Hepatocyte (in vitro differentiated cells): ENCODE results near the gene RAPGEF6. TPM values are rescaled to one million over a fixed set of nuclear protein-coding genes. Genes with fewer than 3 reads are reported as not detected.

ENCODE experiments used
- DNase-seq: peaks from one replicate; pipeline ENCODE4 v3.0.0-alpha.2; 2016; ENCODE audit warnings: low spot score
- H2AFZ ChIP-seq: fragments of 200-600 bp; sonication (generic); 2 replicates; pipeline ENCODE4 v1.6.0; 2016; ENCODE audit warnings: antibody characterized with exemption, mild to moderate bottlenecking
- H3K27ac ChIP-seq: fragments of 200-600 bp; sonication (generic); 2 replicates; pipeline ENCODE4 v1.5.1; 2016; ENCODE audit warnings: mild to moderate bottlenecking
- H3K27me3 ChIP-seq: fragments of 200-600 bp; sonication (generic); 2 replicates; pipeline ENCODE4 v1.6.1; 2016
- H3K36me3 ChIP-seq: fragments of 200-600 bp; sonication (generic); replicated peaks from 2 replicates; pipeline ENCODE4 v1.5.1; 2016; ENCODE audit warnings: low read depth; ENCODE audit not compliant: insufficient read depth
- H3K4me1 ChIP-seq: fragments of 200-600 bp; sonication (generic); 2 replicates; pipeline ENCODE4 v1.5.1; 2016; ENCODE audit warnings: mild to moderate bottlenecking, moderate library complexity; ENCODE audit not compliant: insufficient read depth
- H3K4me2 ChIP-seq: fragments of 200-600 bp; sonication (generic); 2 replicates; pipeline ENCODE4 v1.6.0; 2016
- H3K4me3 ChIP-seq: fragments of 200-600 bp; sonication (generic); 2 replicates; pipeline ENCODE4 v1.5.1; 2016; ENCODE audit warnings: mild to moderate bottlenecking
- H3K79me2 ChIP-seq: fragments of 200-600 bp; sonication (generic); 2 replicates; pipeline ENCODE4 v1.6.0; 2017; ENCODE audit warnings: mild to moderate bottlenecking
- H3K9me2 ChIP-seq: fragments of 200-600 bp; sonication (generic); replicated peaks from 2 replicates; pipeline ENCODE4 v1.6.0; 2017; ENCODE audit warnings: mild to moderate bottlenecking; ENCODE audit not compliant: insufficient read depth
- H3K9me3 ChIP-seq: fragments of 200-600 bp; sonication (generic); 2 replicates; pipeline ENCODE4 v1.5.1; 2016; ENCODE audit warnings: low read depth, mild to moderate bottlenecking
- H4K20me1 ChIP-seq: fragments of 200-600 bp; sonication (generic); 2 replicates; pipeline ENCODE4 v1.6.0; 2016; ENCODE audit warnings: mild to moderate bottlenecking; ENCODE audit not compliant: insufficient read depth, poor library complexity, severe bottlenecking
- CTCF ChIP-seq: fragments of 200-600 bp; sonication (generic); IDR thresholded peaks from 2 replicates; pipeline ENCODE4 v1.5.1; 2016; ENCODE audit warnings: antibody characterized with exemption, mild to moderate bottlenecking; ENCODE audit not compliant: poor library complexity
- EZH2 ChIP-seq: fragments of 200-600 bp; sonication (generic); IDR thresholded peaks from 2 replicates; pipeline ENCODE4 v1.6.1; 2016; ENCODE audit warnings: antibody characterized with exemption, mild to moderate bottlenecking, borderline replicate concordance
- EZH2phosphoT487 ChIP-seq: fragments of 200-600 bp; sonication (generic); IDR thresholded peaks from one replicate; pipeline ENCODE4 v1.6.1; 2018; ENCODE audit warnings: antibody characterized with exemption, mild to moderate bottlenecking, low read depth, moderate library complexity; ENCODE audit not compliant: unreplicated experiment, severe bottlenecking
- WGBS: methylation state at CpG from one replicate; pipeline ENCODE4 v1.1.6; 2016; ENCODE audit warnings: low lambda C conversion rate; ENCODE audit errors: missing lambda C conversion rate; 5-methylcytosine and 5-hydroxymethylcytosine counted together
- polyA plus RNA-seq: library from polyadenylated mRNA; unstranded; fragments of >200 nt; fragmentation: Nextera tagmentation; extraction: Ambion mirVana; gene quantifications from 2 replicates; pipeline ENCODE4 v1.2.1, GENCODE V29; 2016
- small RNA-seq: library from RNA; depleted of rRNA; stranded (forward); fragments of <200 nt; gene quantifications from one replicate; pipeline ENCODE3, GENCODE V24; 2014
- total RNA-seq: library from RNA; depleted of rRNA; stranded (reverse); fragments of >200 nt; gene quantifications from 2 replicates; pipeline ENCODE4 v1.2.3, GENCODE V29; 2014

The RAPGEF6 gene
- total and polyA plus RNA-seq, 2 experiments from 2014 or later: 4.7 to 13.3 TPM

GRCh38 chr5:131377785-131378325, 257.2 kb downstream of the RAPGEF6 start:
- no peaks in the 10 kb centered on the region for H3K9me2 ChIP-seq
- H3K79me2 ChIP-seq: peaks cover 36% of the 10 kb centered on the region
- DNase-seq: no peak
- no peak overlapping the region for H2AFZ ChIP-seq
- 57% methylated on average over 2 of the region's 2 CpGs for WGBS
- H3K27ac ChIP-seq: no peak overlapping the region
- no peak overlapping the region for H3K4me2 ChIP-seq
- H3K27me3 ChIP-seq: no peaks in the 10 kb centered on the region
- H3K4me3 ChIP-seq: no peak overlapping the region
- H3K9me3 ChIP-seq: no peaks in the 10 kb centered on the region
- no peaks in the 10 kb centered on the region for H3K36me3 ChIP-seq
- H3K4me1 ChIP-seq: peaks cover 9% of the 10 kb centered on the region
- no peaks in the 10 kb centered on the region for H4K20me1 ChIP-seq
- TF ChIP-seq EZH2: no peak

GRCh38 chr5:131377346-131377745, 257.7 kb downstream of the RAPGEF6 start:
- TF ChIP-seq EZH2phosphoT487 (no peak), EZH2 (no peak), CTCF (no peak)
- H3K4me1 ChIP-seq: peaks cover 9% of the 10 kb centered on the region
- no peak overlapping the region for H2AFZ ChIP-seq
- no peaks in the 10 kb centered on the region for H3K27me3 ChIP-seq
- 96% methylated on average over 6 of the region's 6 CpGs for WGBS
- H3K4me2 ChIP-seq: no peak overlapping the region
- no peak overlapping the region for H3K4me3 ChIP-seq
- H3K9me2 ChIP-seq: no peaks in the 10 kb centered on the region
- DNase-seq: no peak
- H3K27ac ChIP-seq: no peak overlapping the region
- H3K79me2 ChIP-seq: peaks cover 37% of the 10 kb centered on the region
- no peaks in the 10 kb centered on the region for H3K36me3 ChIP-seq
- H4K20me1 ChIP-seq: no peaks in the 10 kb centered on the region
- H3K9me3 ChIP-seq: no peaks in the 10 kb centered on the region

GRCh38 chr5:131375351-131375750, 259.7 kb downstream of the RAPGEF6 start:
- H3K4me2 ChIP-seq: no peak overlapping the region
- peaks cover 41% of the 10 kb centered on the region for H3K79me2 ChIP-seq
- no peak overlapping the region for H2AFZ ChIP-seq
- no peak overlapping the region for H3K27ac ChIP-seq
- no peaks in the 10 kb centered on the region for H4K20me1 ChIP-seq
- no peaks in the 10 kb centered on the region for H3K27me3 ChIP-seq
- no peaks in the 10 kb centered on the region for H3K9me3 ChIP-seq
- H3K9me2 ChIP-seq: no peaks in the 10 kb centered on the region
- no peak overlapping the region for H3K4me3 ChIP-seq
- peaks cover 13% of the 10 kb centered on the region for H3K4me1 ChIP-seq
- DNase-seq: no peak
- TF ChIP-seq CTCF: no peak
- TF ChIP-seq EZH2: no peak
- no peak for TF ChIP-seq EZH2phosphoT487
- 84% methylated on average over 2 of the region's 2 CpGs for WGBS
- no peaks in the 10 kb centered on the region for H3K36me3 ChIP-seq

Small RNA genes within 50 kb of the gene (small RNA-seq; reads per million reads assigned to genes)
- gene RF02271: not detected

Other genes with a start within 250 kb of the RAPGEF6 start
- gene FNIP1, start 161.8 kb upstream of the RAPGEF6 start, total RNA-seq: 62.8 and 73.4 TPM in 2 replicates
- 20.7 and 21.3 TPM in 2 replicates for gene FNIP1, start 161.8 kb upstream of the RAPGEF6 start, polyA plus RNA-seq